ENCODE measurements around the gene NPAS3. TPM values are rescaled to one million over a fixed set of nuclear protein-coding genes. Genes with fewer than 3 reads are reported as not detected.

The NPAS3 gene
- total RNA-seq, 4 donors from 2014 or later, result 1.9 to 10.6 (median 2.2) TPM

- Histone ChIP-seq H3K36me3 (no peaks in the 10 kb centered on the region), H3K4me1 (peaks cover 4 to 35% (median 11%) of the 10 kb centered on the region in 3 donors), H3K27me3 (peaks cover 13% of the 10 kb centered on the region), H3K4me3 (peak overlapping the region; percentile 81 to 85), H3K9me3 (no peaks in the 10 kb centered on the region), H3K27ac (peak overlapping the region; percentile 95 to 99 (median 96))
- ATAC-seq, result no peak
- TF ChIP-seq EP300 (IDR thresholded peaks at IDR 0.05) (no peak), POLR2A (IDR thresholded peaks at IDR 0.05) (no peak), POLR2AphosphoS5 (IDR thresholded peaks at IDR 0.05) (no peak)
- TF ChIP-seq, protein P1, sequence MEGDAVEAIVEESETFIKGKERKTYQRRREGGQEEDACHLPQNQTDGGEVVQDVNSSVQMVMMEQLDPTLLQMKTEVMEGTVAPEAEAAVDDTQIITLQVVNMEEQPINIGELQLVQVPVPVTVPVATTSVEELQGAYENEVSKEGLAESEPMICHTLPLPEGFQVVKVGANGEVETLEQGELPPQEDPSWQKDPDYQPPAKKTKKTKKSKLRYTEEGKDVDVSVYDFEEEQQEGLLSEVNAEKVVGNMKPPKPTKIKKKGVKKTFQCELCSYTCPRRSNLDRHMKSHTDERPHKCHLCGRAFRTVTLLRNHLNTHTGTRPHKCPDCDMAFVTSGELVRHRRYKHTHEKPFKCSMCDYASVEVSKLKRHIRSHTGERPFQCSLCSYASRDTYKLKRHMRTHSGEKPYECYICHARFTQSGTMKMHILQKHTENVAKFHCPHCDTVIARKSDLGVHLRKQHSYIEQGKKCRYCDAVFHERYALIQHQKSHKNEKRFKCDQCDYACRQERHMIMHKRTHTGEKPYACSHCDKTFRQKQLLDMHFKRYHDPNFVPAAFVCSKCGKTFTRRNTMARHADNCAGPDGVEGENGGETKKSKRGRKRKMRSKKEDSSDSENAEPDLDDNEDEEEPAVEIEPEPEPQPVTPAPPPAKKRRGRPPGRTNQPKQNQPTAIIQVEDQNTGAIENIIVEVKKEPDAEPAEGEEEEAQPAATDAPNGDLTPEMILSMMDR (IDR thresholded peaks at IDR 0.05), result no peak
- 18 to 20% methylated on average over 12 to 13 of the region's 13 CpGs for WGBS, 2 donors (ENCODE audit: low coverage in 1 of 2)
Observed at GRCh38 chr14:32940066-32940651, 1.5 kb downstream of the NPAS3 start.

GRCh38 chr14:32940711-32941667 lies 2.3 kb downstream of the NPAS3 start:
- H3K9me3 ChIP-seq, result no peaks in the 10 kb centered on the region
- H3K27ac ChIP-seq, result peak overlapping the region; percentile 95 to 99 (median 96)
- H3K27me3 ChIP-seq, result peaks cover 10% of the 10 kb centered on the region
- TF ChIP-seq EP300 (IDR thresholded peaks at IDR 0.05) (no peak), POLR2A (IDR thresholded peaks at IDR 0.05) (no peak), POLR2AphosphoS5 (IDR thresholded peaks at IDR 0.05) (no peak)
- TF ChIP-seq, protein P1 (IDR thresholded peaks at IDR 0.05), result no peak
- H3K4me1 ChIP-seq, result peaks cover 4 to 27% (median 9%) of the 10 kb centered on the region in 3 donors
- 60 to 80% methylated on average over 7 of the region's 7 CpGs for WGBS, 2 donors (ENCODE audit: low coverage in 1 of 2)
- peak overlapping the region in 1 of 2 donors; percentile 81 for H3K4me3 ChIP-seq
- H3K36me3 ChIP-seq, result no peaks in the 10 kb centered on the region
- no peak for ATAC-seq

DNA sequence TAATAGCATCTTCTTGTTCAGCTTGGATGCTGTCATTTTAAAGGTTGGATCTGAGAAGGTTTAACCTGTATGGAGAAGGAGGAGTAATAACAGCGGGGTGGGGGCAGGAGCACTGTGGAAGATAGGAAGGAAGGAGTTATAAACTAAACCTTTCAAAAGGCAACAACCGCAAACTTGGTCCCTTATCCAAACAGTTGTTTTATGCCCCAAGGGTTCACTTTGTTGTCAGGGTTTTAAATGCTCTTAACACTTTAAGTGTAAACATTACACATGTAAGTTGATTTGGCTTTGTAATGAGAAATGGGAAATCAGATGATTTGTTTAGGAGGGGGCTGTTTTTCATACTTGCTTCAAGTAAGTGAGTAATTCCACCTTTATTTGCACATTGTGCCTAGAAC lies 3.0 kb downstream of the NPAS3 start:
- Histone ChIP-seq H3K36me3 (no peaks in the 10 kb centered on the region), H3K27ac (no peak overlapping the region), H3K4me1 (peaks cover 4 to 22% (median 9%) of the 10 kb centered on the region in 3 donors), H3K27me3 (peaks cover 4% of the 10 kb centered on the region), H3K4me3 (no peak overlapping the region), H3K9me3 (no peaks in the 10 kb centered on the region)
- 95 to 100% methylated on average over 2 of the region's 2 CpGs for WGBS, 2 donors (ENCODE audit: low coverage in 1 of 2)
- TF ChIP-seq POLR2AphosphoS5 (IDR thresholded peaks at IDR 0.05) (no peak), EP300 (IDR thresholded peaks at IDR 0.05) (no peak), POLR2A (IDR thresholded peaks at IDR 0.05) (no peak)
- TF ChIP-seq, protein P1 (IDR thresholded peaks at IDR 0.05), result no peak
- no peak for ATAC-seq

DNA sequence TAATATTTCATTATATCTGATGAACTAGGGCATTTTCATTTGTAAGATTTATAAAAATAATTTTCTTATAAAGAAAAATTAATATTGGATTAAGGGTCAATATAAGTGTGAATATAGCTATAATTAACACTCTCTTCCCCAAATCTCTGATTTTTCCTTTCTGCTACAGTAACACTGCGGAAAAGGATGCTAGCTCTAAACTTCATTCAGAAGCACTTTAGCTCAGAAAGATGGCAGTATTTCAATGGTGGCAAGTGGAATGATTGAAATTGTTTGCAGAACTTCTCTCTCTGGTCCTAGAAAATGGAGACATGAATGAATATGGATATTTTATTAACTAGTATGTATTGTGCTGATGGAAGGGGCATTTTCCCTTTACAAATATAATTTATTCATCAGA lies 8.4 kb downstream of the NPAS3 start:
- WGBS, 2 donors (ENCODE audit: low coverage in 1 of 2), result 91 to 94% methylated on average over 1 of the region's 1 CpG

More for the DNA sequence above, 8.4 kb downstream of the NPAS3 start:
- ATAC-seq, result no peak
- no peak overlapping the region for H3K4me3 ChIP-seq
- H3K27ac ChIP-seq, result no peak overlapping the region
- H3K27me3 ChIP-seq, result no peaks in the 10 kb centered on the region
- no peaks in the 10 kb centered on the region for H3K4me1 ChIP-seq
- TF ChIP-seq EP300 (IDR thresholded peaks at IDR 0.05), result no peak
- TF ChIP-seq, protein P1 (IDR thresholded peaks at IDR 0.05), result no peak
- TF ChIP-seq POLR2A (IDR thresholded peaks at IDR 0.05), result no peak
- TF ChIP-seq POLR2AphosphoS5 (IDR thresholded peaks at IDR 0.05), result no peak
- H3K36me3 ChIP-seq, result no peaks in the 10 kb centered on the region
- H3K9me3 ChIP-seq, result no peaks in the 10 kb centered on the region
